GM18499 (cell line): ENCODE results near the gene HSD17B13.

Experiments
- ATAC-seq: cut with Tn5 transposase; IDR thresholded peaks from one replicate; pipeline ENCODE4 v1.9.1; 2021; ENCODE audit warnings: moderate number of reproducible peaks; ENCODE audit not compliant: insufficient read depth, unreplicated experiment

The HSD17B13 gene

GRCh38 chr4:87270825-87271224, 51.9 kb downstream of the HSD17B13 start:
- no peak for ATAC-seq

- ATAC-seq: no peak
These were observed 52.5 kb downstream of the HSD17B13 start for GRCh38 chr4:87270144-87270543.

- ATAC-seq: no peak
These were observed 54.3 kb downstream of the HSD17B13 start for GRCh38 chr4:87268411-87268810.

GRCh38 chr4:87266986-87267385, 55.7 kb downstream of the HSD17B13 start:
- no peak for ATAC-seq

- no peak for ATAC-seq
These were observed 59.8 kb downstream of the HSD17B13 start for GRCh38 chr4:87262886-87263285.

GRCh38 chr4:87260477-87260876, 62.2 kb downstream of the HSD17B13 start:
- ATAC-seq: no peak

GRCh38 chr4:87258677-87259076, 64.0 kb downstream of the HSD17B13 start:
- no peak for ATAC-seq

GRCh38 chr4:87257523-87257922, 65.2 kb downstream of the HSD17B13 start:
- ATAC-seq: no peak

- ATAC-seq: no peak
These were observed 66.9 kb downstream of the HSD17B13 start for GRCh38 chr4:87255755-87256154.
